Upper lobe of left lung (tissue), 6 donors: Measurements from ENCODE around the gene PPP2R2D. TPM values are rescaled to one million over a fixed set of nuclear protein-coding genes. Genes with fewer than 3 reads are reported as not detected.
"Not testable (repeated sequence)": the region's sequence is repeated elsewhere in the genome, so short reads cannot be mapped to it uniquely, and the experiment has no call there.

Experiments used
- ATAC-seq, 2 donors: fragments of 200-7000 bp; cut with Tn5 transposase; one replicate each; pipeline ENCODE4 v1.9.1; 2022; ENCODE audit warnings: mild to moderate bottlenecking in 2 of 2, moderate library complexity in 2 of 2; ENCODE audit not compliant: low FRiP score in 2 of 2
- DNase-seq, 2 donors: peaks; one replicate each; pipeline ENCODE4 v3.0.0-alpha.2; 2019 to 2020
- H3K27ac ChIP-seq, 4 donors: fragments of 200-600 bp; sonication (generic); one replicate each; pipeline ENCODE4 v1.5.1; 2016 to 2019
- H3K27me3 ChIP-seq, 4 donors: fragments of 200-600 bp; sonication (generic); one replicate each; pipeline ENCODE4 v1.5.1; 2017 to 2019
- H3K36me3 ChIP-seq, 4 donors: fragments of 200-600 bp; sonication (generic); one replicate each; pipeline ENCODE4 v1.5.1; 2016 to 2019
- H3K4me1 ChIP-seq, 4 donors: fragments of 200-600 bp; sonication (generic); one replicate each; pipeline ENCODE4 v1.5.1; 2018 to 2019
- H3K4me3 ChIP-seq, 4 donors: fragments of 200-600 bp; sonication (generic); one replicate each; pipeline ENCODE4 v1.5.1; 2017 to 2019; ENCODE audit warnings: mild to moderate bottlenecking in 2 of 4, moderate library complexity in 1 of 4
- H3K9me3 ChIP-seq, 4 donors: fragments of 200-600 bp; sonication (generic); one replicate each; pipeline ENCODE4 v1.5.1; 2018 to 2019
- CTCF ChIP-seq, 6 experiments: fragments of 450-650 bp in 4 of 6; fragments of 200-600 bp in 2 of 6; sonication (generic) in 2 of 6; IDR thresholded peaks; one replicate each; pipeline ENCODE4 v1.5.1; 2016 to 2019; ENCODE audit warnings: antibody characterized with exemption in 6 of 6
- EP300 ChIP-seq, 4 donors: sonication (generic); formaldehyde crosslinking; IDR thresholded peaks; one replicate each; pipeline ENCODE4 v1.5.1; 2017; ENCODE audit warnings: antibody characterized with exemption in 4 of 4, control low read depth in 2 of 4
- POLR2A ChIP-seq, 4 donors: fragments of 450-650 bp; IDR thresholded peaks; one replicate each; pipeline ENCODE4 v1.5.1; 2016 to 2017; ENCODE audit warnings: antibody characterized with exemption in 4 of 4, mild to moderate bottlenecking in 2 of 4
- POLR2AphosphoS5 ChIP-seq, 2 donors: sonication (generic); formaldehyde crosslinking; IDR thresholded peaks; one replicate each; pipeline ENCODE4 v1.5.1; 2017; ENCODE audit warnings: antibody characterized with exemption in 2 of 2
- WGBS, 2 donors: methylation state at CpG; one replicate each; pipeline ENCODE4 v1.1.5; 2017 to 2018; 5-methylcytosine and 5-hydroxymethylcytosine counted together
- total RNA-seq, 6 donors: library from RNA; depleted of rRNA in 4 of 6; stranded (reverse); fragments of >200 nt in 4 of 6; gene quantifications; one replicate each; pipeline versions ENCODE4 v1.1.0 to v1.2.1, GENCODE V29; 2016 to 2021
- donor health status: DM: no; HTN: no; CAD: no; lungs with moderate emphysema.
- donor health status: DM: no; HTN: yes; CAD: no; lungs with severe emphysema.

PPP2R2D gene
- total RNA-seq, 6 donors from 2014 or later = 20.5 to 60.8 (median 28.7) TPM

- peaks cover 11 to 22% (median 15%) of the 10 kb centered on the region in 4 donors for H3K4me1 ChIP-seq
- TF ChIP-seq POLR2AphosphoS5 (IDR thresholded peaks at IDR 0.05) = no peak
- peaks cover 0 to 11% (median 3%) of the 10 kb centered on the region in 4 donors for H3K36me3 ChIP-seq
- no peak for DNase-seq
- no peak overlapping the region for H3K4me3 ChIP-seq
- 95% methylated on average over 3 of the region's 3 CpGs for WGBS, 2 donors
- H3K9me3 ChIP-seq = no peaks in the 10 kb centered on the region
- no peak overlapping the region for H3K27ac ChIP-seq
- no peak for ATAC-seq
- H3K27me3 ChIP-seq = no peaks in the 10 kb centered on the region
Observed at GRCh38 chr10:131912620-131913019, 11.8 kb downstream of the PPP2R2D start.

DNA sequence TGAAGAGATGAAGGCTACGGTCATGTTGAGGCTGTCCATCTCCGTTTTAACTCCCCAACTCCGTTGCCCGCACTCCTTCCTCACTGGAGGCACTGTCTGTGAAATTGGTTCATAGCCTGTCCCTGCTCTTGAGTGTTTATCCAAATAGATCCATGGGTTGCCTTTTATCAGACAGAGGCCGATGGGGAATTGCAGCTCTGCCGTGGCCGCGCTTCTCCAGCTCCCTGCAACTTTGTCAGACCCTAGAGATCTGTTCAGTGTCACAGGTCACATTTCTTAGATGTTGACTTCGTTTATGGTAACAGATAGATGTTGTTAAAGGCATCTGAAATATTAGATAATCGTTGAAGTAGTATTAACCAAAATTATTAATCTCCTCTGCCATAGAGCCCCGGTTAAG is 14.7 kb downstream of the PPP2R2D start:
- WGBS, 2 donors = 87 to 92% methylated on average over 11 of the region's 11 CpGs
- Histone ChIP-seq H3K27me3 (no peaks in the 10 kb centered on the region), H3K36me3 (peaks cover 0 to 7% (median 3%) of the 10 kb centered on the region in 4 donors), H3K9me3 (no peaks in the 10 kb centered on the region), H3K4me1 (peaks cover 0 to 6% (median 3%) of the 10 kb centered on the region in 4 donors), H3K27ac (no peak overlapping the region), H3K4me3 (no peak overlapping the region)
- TF ChIP-seq POLR2A (IDR thresholded peaks at IDR 0.05) = no peak
- TF ChIP-seq POLR2AphosphoS5 (IDR thresholded peaks at IDR 0.05) = no peak
- no peak for TF ChIP-seq CTCF (IDR thresholded peaks at IDR 0.05)
- no peak for TF ChIP-seq EP300 (IDR thresholded peaks at IDR 0.05)
- DNase-seq (no peak), ATAC-seq (no peak)

DNA sequence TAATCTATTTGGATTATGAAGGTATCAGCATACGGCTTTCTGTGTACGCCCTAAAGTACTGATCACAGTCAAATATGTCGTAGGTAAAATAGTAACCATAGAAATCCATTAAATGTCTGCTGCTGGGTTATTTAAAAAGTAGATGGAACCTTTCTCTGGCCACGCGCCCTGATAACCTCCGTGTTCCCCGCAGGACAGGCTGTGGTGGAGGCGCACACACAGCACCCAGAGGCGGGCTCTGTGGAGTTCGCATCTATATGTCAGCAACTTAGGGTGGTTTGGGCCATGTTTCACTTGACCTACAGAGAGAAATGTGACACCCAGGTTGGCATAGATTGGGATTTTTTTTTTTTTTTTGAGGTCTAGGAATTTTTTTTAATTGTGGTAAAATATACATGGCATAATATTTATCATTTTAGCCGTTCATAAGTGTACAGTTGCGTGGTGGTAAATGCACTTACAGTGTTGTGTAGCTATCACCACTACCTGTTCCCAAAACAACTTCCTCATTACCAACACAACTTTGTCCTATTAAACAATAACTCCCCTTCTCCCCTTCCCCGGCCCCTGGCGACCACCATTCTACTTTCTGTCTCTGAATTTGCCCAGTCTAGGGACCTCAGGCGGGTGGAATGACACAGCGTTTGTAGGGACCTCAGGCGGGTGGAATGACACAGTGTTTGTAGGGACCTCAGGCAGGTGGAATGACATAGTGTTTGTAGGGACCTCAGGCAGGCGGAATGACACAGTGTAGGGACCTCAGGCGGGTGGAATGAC is 15.4 kb downstream of the PPP2R2D start:
- Histone ChIP-seq H3K36me3 (peaks cover 0 to 7% (median 3%) of the 10 kb centered on the region in 4 donors), H3K4me1 (peaks cover 0 to 5% (median 2%) of the 10 kb centered on the region in 4 donors), H3K27me3 (no peaks in the 10 kb centered on the region), H3K4me3 (no peak overlapping the region), H3K27ac (no peak overlapping the region), H3K9me3 (no peaks in the 10 kb centered on the region)
- 92 to 93% methylated on average over 19 of the region's 19 CpGs for WGBS, 2 donors
- ATAC-seq (no peak), DNase-seq (peak in 1 of 2 donors; percentile 29)
- no peak for TF ChIP-seq POLR2A (IDR thresholded peaks at IDR 0.05)
- TF ChIP-seq POLR2AphosphoS5 (IDR thresholded peaks at IDR 0.05) = no peak
- TF ChIP-seq EP300 (IDR thresholded peaks at IDR 0.05) = no peak
- no peak for TF ChIP-seq CTCF (IDR thresholded peaks at IDR 0.05)

GRCh38 chr10:131916767-131917160 is 16.0 kb downstream of the PPP2R2D start:
- H3K36me3 ChIP-seq, H3K4me3 ChIP-seq, H3K9me3 ChIP-seq, ATAC-seq, H3K27me3 ChIP-seq, H3K27ac ChIP-seq, DNase-seq, H3K4me1 ChIP-seq: not testable (repeated sequence)
- 80 to 92% methylated on average over 10 to 11 of the region's 11 CpGs for WGBS, 2 donors

DNA sequence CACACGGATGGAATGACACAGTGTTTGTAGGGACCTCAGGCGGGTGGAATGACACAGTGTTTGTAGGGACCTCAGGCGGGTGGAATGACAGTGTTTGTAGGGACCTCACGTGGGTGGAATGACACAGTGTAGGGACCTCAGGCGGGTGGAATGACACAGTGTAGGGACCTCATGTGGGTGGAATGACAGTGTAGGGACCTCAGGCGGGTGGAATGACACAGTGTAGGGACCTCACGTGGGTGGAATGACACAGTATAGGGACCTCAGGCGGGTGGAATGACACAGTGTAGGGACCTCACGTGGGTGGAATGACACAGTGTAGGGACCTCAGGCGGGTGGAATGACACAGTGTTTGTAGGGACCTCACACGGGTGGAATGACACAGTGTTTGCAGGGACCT is 16.7 kb downstream of the PPP2R2D start:
- H3K4me1 ChIP-seq, ATAC-seq, H3K27ac ChIP-seq, H3K4me3 ChIP-seq, H3K9me3 ChIP-seq, H3K27me3 ChIP-seq, DNase-seq, H3K36me3 ChIP-seq: not testable (repeated sequence)
- 84 to 87% methylated on average over 10 of the region's 11 CpGs for WGBS, 2 donors

GRCh38 chr10:131919461-131919860 is 18.7 kb downstream of the PPP2R2D start:
- not testable (repeated sequence) for DNase-seq

DNA sequence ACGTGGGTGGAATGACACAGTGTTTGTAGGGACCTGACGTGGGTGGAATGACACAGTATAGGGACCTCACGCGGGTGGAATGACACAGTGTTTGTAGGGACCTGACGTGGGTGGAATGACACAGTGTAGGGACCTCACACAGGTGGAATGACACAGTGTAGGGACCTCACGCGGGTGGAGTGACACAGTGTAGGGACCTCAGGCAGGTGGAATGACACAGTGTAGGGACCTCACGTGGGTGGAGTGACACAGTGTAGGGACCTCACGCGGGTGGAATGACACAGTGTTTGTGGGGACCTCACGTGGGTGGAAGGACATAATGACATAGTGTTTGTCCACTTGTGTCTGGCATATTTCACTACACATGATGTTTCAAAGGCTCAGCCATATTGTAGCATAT is 19.3 kb downstream of the PPP2R2D start:
- TF ChIP-seq EP300 (IDR thresholded peaks at IDR 0.05) (no peak), CTCF (IDR thresholded peaks at IDR 0.05) (no peak), POLR2AphosphoS5 (IDR thresholded peaks at IDR 0.05) (no peak), POLR2A (IDR thresholded peaks at IDR 0.05) (no peak)
- Histone ChIP-seq H3K36me3 (no peaks in the 10 kb centered on the region), H3K27ac (no peak overlapping the region), H3K4me3 (no peak overlapping the region), H3K9me3 (no peaks in the 10 kb centered on the region), H3K4me1 (peaks cover 0 to 13% (median 5%) of the 10 kb centered on the region in 4 donors), H3K27me3 (no peaks in the 10 kb centered on the region)
- 93 to 96% methylated on average over 11 of the region's 11 CpGs for WGBS, 2 donors
- no peak for DNase-seq
- ATAC-seq = no peak

More at GRCh38 chr10:131919461-131919860, 18.7 kb downstream of the PPP2R2D start:
- not testable (repeated sequence) for H3K9me3 ChIP-seq, H3K27ac ChIP-seq, H3K4me3 ChIP-seq, ATAC-seq, H3K27me3 ChIP-seq, H3K4me1 ChIP-seq, H3K36me3 ChIP-seq
- WGBS, 2 donors = 93 to 95% methylated on average over 14 of the region's 14 CpGs
